ENCODE results near the gene CPM. TPM values are rescaled to one million over a fixed set of nuclear protein-coding genes. Genes with fewer than 3 reads are reported as not detected.

Gene CPM
- total and polyA plus RNA-seq, 12 donors = 2.1 to 17.8 (median 5.4) TPM

GRCh38 chr12:68903511-68903910 lies 29.5 kb downstream of the CPM start:
- H3K4me3 ChIP-seq = no peak overlapping the region
- intact Hi-C loops (cut with DNase I) = no loop called here
- H3K27me3 ChIP-seq = no peaks in the 10 kb centered on the region
- H3K9me3 ChIP-seq = no peaks in the 10 kb centered on the region
- H3K36me3 ChIP-seq = no peaks in the 10 kb centered on the region
- no peak for DNase-seq
- H3K27ac ChIP-seq = no peak overlapping the region
- WGBS, 2 donors = 88 to 92% methylated on average over 8 of the region's 8 CpGs
- TF ChIP-seq CTCF (IDR thresholded peaks at IDR 0.05) = no peak
- peaks cover 0 to 7% (median 0%) of the 10 kb centered on the region in 9 donors for H3K4me1 ChIP-seq
- ATAC-seq = no peak

GRCh38 chr12:68901551-68901950 lies 31.4 kb downstream of the CPM start:
- no peaks in the 10 kb centered on the region for H3K9me3 ChIP-seq
- no peak for ATAC-seq

GRCh38 chr12:68901145-68901544 lies 31.8 kb downstream of the CPM start:
- no peaks in the 10 kb centered on the region for H3K27me3 ChIP-seq
- DNase-seq (no peak), ATAC-seq (no peak)
- intact Hi-C loops (cut with DNase I) = no loop called here
- no peak overlapping the region for H3K27ac ChIP-seq
- no peaks in the 10 kb centered on the region for H3K9me3 ChIP-seq
- peaks cover 0 to 22% (median 13%) of the 10 kb centered on the region in 9 donors for H3K4me1 ChIP-seq
- no peak overlapping the region for H3K4me3 ChIP-seq
- H3K36me3 ChIP-seq = no peaks in the 10 kb centered on the region
- 86 to 89% methylated on average over 2 of the region's 2 CpGs for WGBS, 2 donors
- no peak for TF ChIP-seq CTCF (IDR thresholded peaks at IDR 0.05)

More at GRCh38 chr12:68901551-68901950, 31.4 kb downstream of the CPM start:
- H3K27me3 ChIP-seq = no peaks in the 10 kb centered on the region
- TF ChIP-seq CTCF (IDR thresholded peaks at IDR 0.05) = no peak
- peaks cover 0 to 22% (median 9%) of the 10 kb centered on the region in 9 donors for H3K4me1 ChIP-seq
- no peak for DNase-seq
- no peaks in the 10 kb centered on the region for H3K36me3 ChIP-seq
- H3K4me3 ChIP-seq = no peak overlapping the region
- H3K27ac ChIP-seq = no peak overlapping the region
- 91% methylated on average over 2 of the region's 2 CpGs for WGBS, 2 donors
- intact Hi-C loops (cut with DNase I) = no loop called here

- Histone ChIP-seq H3K27ac (no peak overlapping the region), H3K27me3 (no peaks in the 10 kb centered on the region), H3K4me1 (peaks cover 0 to 22% (median 15%) of the 10 kb centered on the region in 9 donors), H3K36me3 (no peaks in the 10 kb centered on the region), H3K9me3 (no peaks in the 10 kb centered on the region), H3K4me3 (no peak overlapping the region)
- DNase-seq (no peak), ATAC-seq (no peak)
- WGBS, 2 donors = 41 to 42% methylated on average over 2 of the region's 2 CpGs
- intact Hi-C loops (cut with DNase I) = no loop called here
- no peak for TF ChIP-seq CTCF (IDR thresholded peaks at IDR 0.05)
Observed at GRCh38 chr12:68900241-68900640, 32.7 kb downstream of the CPM start.

Measured in heart right ventricle (tissue), 16 donors.